Retinal pigment epithelial cell (primary cell): ENCODE data around the gene PHF2.

Experiments used
- DNase-seq: peaks from one replicate; pipeline ENCODE4 v3.0.0-alpha.2; 2010; ENCODE audit warnings: low read depth
- H3K4me3 ChIP-seq: 2 replicates; pipeline ENCODE4 v1.5.1; 2011; ENCODE audit warnings: mild to moderate bottlenecking, low read length, control low read depth, moderate library complexity
- CTCF ChIP-seq: conservative IDR thresholded peaks from 2 replicates; pipeline ENCODE4 v1.5.1; 2011; ENCODE audit warnings: low read depth, low read length, control low read depth, inconsistent platforms

Gene PHF2

GRCh38 chr9:93557366-93558137, 18.8 kb upstream of the PHF2 start:
- no peak for DNase-seq
- no peak for TF ChIP-seq CTCF
- H3K4me3 ChIP-seq, result no peak overlapping the region

GRCh38 chr9:93558503-93558902, 17.9 kb upstream of the PHF2 start:
- no peak for TF ChIP-seq CTCF
- DNase-seq, result no peak
- H3K4me3 ChIP-seq, result no peak overlapping the region

GRCh38 chr9:93560991-93561390, 15.4 kb upstream of the PHF2 start:
- no peak overlapping the region for H3K4me3 ChIP-seq
- DNase-seq, result no peak
- TF ChIP-seq CTCF, result no peak

- H3K4me3 ChIP-seq, result no peak overlapping the region
- no peak for DNase-seq
- no peak for TF ChIP-seq CTCF
Measured at GRCh38 chr9:93562157-93562556, 14.2 kb upstream of the PHF2 start.

GRCh38 chr9:93565089-93565488, 11.3 kb upstream of the PHF2 start:
- no peak overlapping the region for H3K4me3 ChIP-seq
- TF ChIP-seq CTCF, result no peak
- DNase-seq, result no peak

GRCh38 chr9:93566408-93567270, 9.7 kb upstream of the PHF2 start:
- peak overlapping the region; percentile 65 for H3K4me3 ChIP-seq
- peak; percentile 91 for TF ChIP-seq CTCF
- peak; percentile 76 for DNase-seq
